ENCODE data around the gene ITSN2. TPM values are rescaled to one million over a fixed set of nuclear protein-coding genes. Genes with fewer than 3 reads are reported as not detected.

ITSN2 gene
- total RNA-seq, 1 experiment from 2014 or later = 21.9 TPM

DNA sequence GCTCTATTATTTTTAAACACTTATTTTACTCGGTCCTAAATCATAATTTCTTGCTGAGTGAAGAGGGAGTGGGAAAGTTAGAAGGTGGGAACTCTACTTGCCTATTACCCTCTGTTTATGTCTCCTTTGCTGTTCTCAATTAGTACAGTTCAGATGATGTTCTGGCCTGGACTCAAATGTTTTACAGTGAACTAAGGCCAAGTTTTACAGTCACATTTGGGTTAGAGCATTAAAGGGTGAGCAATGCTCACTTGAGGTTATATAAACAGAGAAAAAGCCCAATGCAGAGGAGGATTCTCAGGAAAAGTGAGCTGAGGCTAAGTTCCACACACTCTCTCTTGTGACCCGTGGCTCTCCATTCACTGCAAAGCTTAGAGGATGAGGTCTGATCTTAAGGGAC lies 52.4 kb downstream of the ITSN2 start:
- H3K27ac ChIP-seq (ENCODE audit: low read length) = no peak overlapping the region
- no peak overlapping the region for H2AFZ ChIP-seq (ENCODE audit: low read length)
- ATAC-seq (no peak), DNase-seq (no peak)
- no peak overlapping the region for H3K9ac ChIP-seq (ENCODE audit: low read length)
- no peak overlapping the region for H3K4me3 ChIP-seq (ENCODE audit: low read length)
- no peaks in the 10 kb centered on the region for H3K27me3 ChIP-seq (ENCODE audit: low read length)
- no TSS peak for BruUV-seq (replicated peaks)
- no peak overlapping the region for H3K4me2 ChIP-seq (ENCODE audit: low read length)
- CTCF ChIA-PET = no interaction called here
- peaks cover 16% of the 10 kb centered on the region; the same call in 1 of the 2 replicates for H3K36me3 ChIP-seq (ENCODE audit: low read depth, low read length)
- no peaks in the 10 kb centered on the region for H3K4me1 ChIP-seq (ENCODE audit: insufficient read depth, low read length)
- H3K9me2 ChIP-seq (replicated peaks; ENCODE audit: low read length) = no peaks in the 10 kb centered on the region
- H3K79me2 ChIP-seq (ENCODE audit: low read length) = no peaks in the 10 kb centered on the region
- no peaks in the 10 kb centered on the region for H3F3A ChIP-seq (ENCODE audit: low read length, unreplicated experiment)
- POLR2A ChIA-PET (ENCODE audit: unreplicated experiment) = no interaction called here
- intact Hi-C loops (cut with micrococcal nuclease) = no loop called here
- no peaks in the 10 kb centered on the region for H3K9me3 ChIP-seq (ENCODE audit: low read length)
- TF ChIP-seq EZH2phosphoT487 (IDR thresholded peaks at IDR 0.05; ENCODE audit: borderline replicate concordance, low read length) = no peak
- no peak for TF ChIP-seq EZH2 (IDR thresholded peaks at IDR 0.05; ENCODE audit: low read length, unreplicated experiment)
- TF ChIP-seq, protein P1, sequence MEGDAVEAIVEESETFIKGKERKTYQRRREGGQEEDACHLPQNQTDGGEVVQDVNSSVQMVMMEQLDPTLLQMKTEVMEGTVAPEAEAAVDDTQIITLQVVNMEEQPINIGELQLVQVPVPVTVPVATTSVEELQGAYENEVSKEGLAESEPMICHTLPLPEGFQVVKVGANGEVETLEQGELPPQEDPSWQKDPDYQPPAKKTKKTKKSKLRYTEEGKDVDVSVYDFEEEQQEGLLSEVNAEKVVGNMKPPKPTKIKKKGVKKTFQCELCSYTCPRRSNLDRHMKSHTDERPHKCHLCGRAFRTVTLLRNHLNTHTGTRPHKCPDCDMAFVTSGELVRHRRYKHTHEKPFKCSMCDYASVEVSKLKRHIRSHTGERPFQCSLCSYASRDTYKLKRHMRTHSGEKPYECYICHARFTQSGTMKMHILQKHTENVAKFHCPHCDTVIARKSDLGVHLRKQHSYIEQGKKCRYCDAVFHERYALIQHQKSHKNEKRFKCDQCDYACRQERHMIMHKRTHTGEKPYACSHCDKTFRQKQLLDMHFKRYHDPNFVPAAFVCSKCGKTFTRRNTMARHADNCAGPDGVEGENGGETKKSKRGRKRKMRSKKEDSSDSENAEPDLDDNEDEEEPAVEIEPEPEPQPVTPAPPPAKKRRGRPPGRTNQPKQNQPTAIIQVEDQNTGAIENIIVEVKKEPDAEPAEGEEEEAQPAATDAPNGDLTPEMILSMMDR (conservative IDR thresholded peaks at IDR 0.05; ENCODE audit: low read depth, low read length) = no peak
- no peaks in the 10 kb centered on the region for H4K20me1 ChIP-seq (ENCODE audit: low read length)

DNA sequence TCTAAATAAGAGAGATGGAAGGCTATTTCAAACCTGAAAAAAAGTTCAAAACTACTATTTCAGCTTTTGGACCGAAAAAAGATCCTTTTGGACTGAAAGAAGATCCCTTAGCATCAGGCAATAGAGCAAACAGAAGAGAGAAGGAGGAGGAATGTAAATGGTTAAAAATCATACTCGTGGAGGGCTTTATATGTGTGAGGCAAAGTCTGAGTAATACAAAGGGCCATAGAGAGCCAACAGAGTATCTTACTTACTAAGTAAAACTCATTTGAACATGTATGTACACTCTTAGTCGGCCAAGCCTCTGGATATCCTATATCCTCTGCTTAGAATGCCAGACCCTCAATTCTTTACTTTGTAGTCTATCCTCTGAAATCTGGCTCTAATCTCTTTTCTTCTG lies 55.7 kb downstream of the ITSN2 start:
- ATAC-seq (no peak), DNase-seq (no peak)
- TF ChIP-seq, protein P1 (conservative IDR thresholded peaks at IDR 0.05; ENCODE audit: low read depth, low read length) = no peak
- TF ChIP-seq EZH2 (IDR thresholded peaks at IDR 0.05; ENCODE audit: low read length, unreplicated experiment) (no peak), EZH2phosphoT487 (IDR thresholded peaks at IDR 0.05; ENCODE audit: borderline replicate concordance, low read length) (no peak)
- no TSS peak for BruUV-seq (replicated peaks)
- no peaks in the 10 kb centered on the region for H3F3A ChIP-seq (ENCODE audit: low read length, unreplicated experiment)
- no peak overlapping the region for H3K4me3 ChIP-seq (ENCODE audit: low read length)
- intact Hi-C loops (cut with micrococcal nuclease) = no loop called here
- ChIA-PET POLR2A (ENCODE audit: unreplicated experiment) (no interaction called here), CTCF (no interaction called here)
- peaks cover 27% of the 10 kb centered on the region for H3K36me3 ChIP-seq (ENCODE audit: low read depth, low read length)
- no peaks in the 10 kb centered on the region for H3K9me3 ChIP-seq (ENCODE audit: low read length)
- no peaks in the 10 kb centered on the region for H3K79me2 ChIP-seq (ENCODE audit: low read length)
- H3K27me3 ChIP-seq (ENCODE audit: low read length) = no peaks in the 10 kb centered on the region
- H3K9me2 ChIP-seq (replicated peaks; ENCODE audit: low read length) = no peaks in the 10 kb centered on the region
- H2AFZ ChIP-seq (ENCODE audit: low read length) = no peak overlapping the region
- H3K4me2 ChIP-seq (ENCODE audit: low read length) = no peak overlapping the region
- no peak overlapping the region for H3K9ac ChIP-seq (ENCODE audit: low read length)
- H3K27ac ChIP-seq (ENCODE audit: low read length) = no peak overlapping the region
- no peaks in the 10 kb centered on the region for H3K4me1 ChIP-seq (ENCODE audit: insufficient read depth, low read length)
- no peaks in the 10 kb centered on the region for H4K20me1 ChIP-seq (ENCODE audit: low read length)

DNA sequence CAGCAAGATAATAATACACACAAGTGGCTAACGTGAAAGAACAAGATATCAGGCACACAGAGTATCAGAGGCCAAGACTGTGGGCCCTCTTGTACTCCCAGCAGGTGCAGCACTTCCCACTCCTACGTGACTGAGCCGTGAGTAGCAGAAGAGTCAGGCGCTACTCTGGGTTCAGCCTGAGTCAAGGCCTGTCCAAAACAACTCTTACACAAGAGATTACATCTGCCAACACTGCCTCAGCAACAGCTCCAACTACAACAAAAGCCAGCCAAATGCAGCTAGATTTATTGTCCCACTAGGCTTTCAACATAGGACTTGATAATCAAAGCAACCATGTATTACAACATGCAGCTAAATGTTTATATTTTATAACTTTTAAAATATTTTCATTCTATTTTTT lies 56.2 kb downstream of the ITSN2 start:
- no TSS peak for BruUV-seq (replicated peaks)
- no peak for DNase-seq
- no peak overlapping the region for H2AFZ ChIP-seq (ENCODE audit: low read length)

More for the DNA sequence above, 56.2 kb downstream of the ITSN2 start:
- CTCF ChIA-PET = no interaction called here
- H3K9ac ChIP-seq (ENCODE audit: low read length) = no peak overlapping the region
- H3K4me1 ChIP-seq (ENCODE audit: insufficient read depth, low read length) = no peaks in the 10 kb centered on the region
- H3K27ac ChIP-seq (ENCODE audit: low read length) = no peak overlapping the region
- no peaks in the 10 kb centered on the region for H3K27me3 ChIP-seq (ENCODE audit: low read length)
- H3K79me2 ChIP-seq (ENCODE audit: low read length) = no peaks in the 10 kb centered on the region
- no peak overlapping the region for H3K4me2 ChIP-seq (ENCODE audit: low read length)
- no peaks in the 10 kb centered on the region for H3F3A ChIP-seq (ENCODE audit: low read length, unreplicated experiment)
- intact Hi-C loops (cut with micrococcal nuclease) = no loop called here
- TF ChIP-seq EZH2phosphoT487 (IDR thresholded peaks at IDR 0.05; ENCODE audit: borderline replicate concordance, low read length) (no peak), EZH2 (IDR thresholded peaks at IDR 0.05; ENCODE audit: low read length, unreplicated experiment) (no peak)
- TF ChIP-seq, protein P1 (conservative IDR thresholded peaks at IDR 0.05; ENCODE audit: low read depth, low read length) = no peak
- no peak overlapping the region for H3K4me3 ChIP-seq (ENCODE audit: low read length)
- no peak for ATAC-seq
- peaks cover 26% of the 10 kb centered on the region for H3K36me3 ChIP-seq (ENCODE audit: low read depth, low read length)
- no peaks in the 10 kb centered on the region for H3K9me3 ChIP-seq (ENCODE audit: low read length)
- H4K20me1 ChIP-seq (ENCODE audit: low read length) = no peaks in the 10 kb centered on the region
- H3K9me2 ChIP-seq (replicated peaks; ENCODE audit: low read length) = no peaks in the 10 kb centered on the region
- POLR2A ChIA-PET (ENCODE audit: unreplicated experiment) = no interaction called here
